HepG2 (cell line): ENCODE measurements around the gene LCORL. TPM values are rescaled to one million over a fixed set of nuclear protein-coding genes. Genes with fewer than 3 reads are reported as not detected.

Experiments
- GATAD1 ChIP-seq: IDR thresholded peaks from 2 replicates; pipeline ENCODE4 v1.6.1; 2016; ENCODE audit warnings: missing genetic modification reagents, missing compliant biosample characterization
- GPN1 ChIP-seq: sonication (generic); formaldehyde crosslinking; IDR thresholded peaks from 2 replicates; pipeline ENCODE4 v1.5.1; 2020; ENCODE audit warnings: missing genetic modification reagents, borderline replicate concordance
- MED8 ChIP-seq: sonication (generic); formaldehyde crosslinking; IDR thresholded peaks from 2 replicates; pipeline ENCODE4 v1.8.1; 2023; ENCODE audit warnings: mild to moderate bottlenecking, missing genetic modification reagents; ENCODE audit not compliant: insufficient replicate concordance
- PHF20 ChIP-seq: sonication (generic); formaldehyde crosslinking; IDR thresholded peaks from 2 replicates; pipeline ENCODE4 v1.5.0; 2020; ENCODE audit warnings: mild to moderate bottlenecking, missing genetic modification reagents
- SAFB2 ChIP-seq: sonication (generic); formaldehyde crosslinking; IDR thresholded peaks from 2 replicates; pipeline ENCODE4 v1.5.1; 2020; ENCODE audit warnings: missing genetic modification reagents, low read depth, mild to moderate bottlenecking, borderline replicate concordance
- SAP130 ChIP-seq: IDR thresholded peaks from 2 replicates; pipeline ENCODE4 v1.6.1; 2016; ENCODE audit warnings: low read depth
- SMYD3 ChIP-seq: sonication (generic); formaldehyde crosslinking; IDR thresholded peaks from 2 replicates; pipeline ENCODE4 v1.8.1; 2023; ENCODE audit warnings: mild to moderate bottlenecking, missing genetic modification reagents
- ZBTB21 ChIP-seq: sonication (generic); formaldehyde crosslinking; IDR thresholded peaks from 2 replicates; pipeline ENCODE4 v1.4.0; 2020; ENCODE audit warnings: missing genetic modification reagents
- ZBTB7A ChIP-seq: sonication (generic); formaldehyde crosslinking; IDR thresholded peaks from 2 replicates; pipeline ENCODE4 v1.8.0; 2022; ENCODE audit warnings: mild to moderate bottlenecking, missing genetic modification reagents
- ZIK1 ChIP-seq: sonication (generic); formaldehyde crosslinking; IDR thresholded peaks from 2 replicates; pipeline ENCODE4 v1.5.0; 2020; ENCODE audit warnings: mild to moderate bottlenecking, low read depth, missing genetic modification reagents, borderline replicate concordance
- ZNF34 ChIP-seq: sonication (generic); formaldehyde crosslinking; IDR thresholded peaks from 2 replicates; pipeline ENCODE4 v1.4.0; 2020; ENCODE audit warnings: mild to moderate bottlenecking, missing genetic modification reagents, borderline replicate concordance
- ZNF605 ChIP-seq: sonication (generic); formaldehyde crosslinking; IDR thresholded peaks from 2 replicates; pipeline ENCODE4 v1.8.0; 2022; ENCODE audit warnings: mild to moderate bottlenecking, missing genetic modification reagents
- ZNF629 ChIP-seq: sonication (generic); formaldehyde crosslinking; conservative IDR thresholded peaks from 2 replicates; pipeline ENCODE4 v1.5.0; 2020; ENCODE audit warnings: missing genetic modification reagents
- polyA plus RNA-seq, 8 experiments: library from polyadenylated mRNA; depleted of rRNA in 3 of 8; stranded (reverse) in 7 of 8; unstranded in 1 of 8; fragments of >200 nt; fragmentation: Illumina TruSeq in 4 of 8; extraction: Trizol in 4 of 8; gene quantifications; 2 replicates each; pipeline versions ENCODE4 v1.2.1 to v1.2.3, GENCODE V29; 2011 to 2016; ENCODE audit warnings: low read depth in 4 of 8, missing spikeins in 1 of 8, mixed read lengths in 1 of 8; ENCODE audit not compliant: insufficient read depth in 1 of 8
- total RNA-seq, 5 experiments: library from RNA; depleted of rRNA; stranded (reverse); fragments of >200 nt; fragmentation: Illumina TruSeq; extraction: Trizol; gene quantifications; 2 replicates each; pipeline ENCODE4 v1.2.3, GENCODE V29; 2016; ENCODE audit warnings: low read depth in 1 of 5
- TF ChIP-seq, protein P1 (sequence below): sonication (generic); formaldehyde crosslinking; conservative IDR thresholded peaks from 2 replicates; pipeline ENCODE4 v1.8.1; 2023; ENCODE audit warnings: missing genetic modification reagents
- TF ChIP-seq, protein P2 (sequence below): sonication (generic); formaldehyde crosslinking; IDR thresholded peaks from 2 replicates; pipeline ENCODE4 v1.4.0; 2020; ENCODE audit warnings: missing genetic modification reagents
- TF ChIP-seq, protein P3 (sequence below): IDR thresholded peaks from 2 replicates; pipeline ENCODE4 v1.6.1; 2016; ENCODE audit warnings: missing genetic modification reagents, missing compliant biosample characterization
- TF ChIP-seq, protein P4 (sequence below): sonication (generic); formaldehyde crosslinking; IDR thresholded peaks from 2 replicates; pipeline ENCODE4 v1.5.0; 2020; ENCODE audit warnings: missing genetic modification reagents, mild to moderate bottlenecking, borderline replicate concordance
- TF ChIP-seq, protein P5 (sequence below): fragments of 450-650 bp; IDR thresholded peaks from 2 replicates; pipeline ENCODE4 v1.6.1; 2017
- TF ChIP-seq, protein P6 (sequence below): sonication (generic); formaldehyde crosslinking; IDR thresholded peaks from 2 replicates; pipeline ENCODE4 v1.5.0; 2020; ENCODE audit warnings: missing genetic modification reagents, mild to moderate bottlenecking, borderline replicate concordance

The LCORL gene
- total and polyA plus RNA-seq, 2 of the 13 experiments (the other 11 are each of a cell fraction or from before 2014, with no cell fraction given): 5.3 to 14.5 TPM

DNA sequence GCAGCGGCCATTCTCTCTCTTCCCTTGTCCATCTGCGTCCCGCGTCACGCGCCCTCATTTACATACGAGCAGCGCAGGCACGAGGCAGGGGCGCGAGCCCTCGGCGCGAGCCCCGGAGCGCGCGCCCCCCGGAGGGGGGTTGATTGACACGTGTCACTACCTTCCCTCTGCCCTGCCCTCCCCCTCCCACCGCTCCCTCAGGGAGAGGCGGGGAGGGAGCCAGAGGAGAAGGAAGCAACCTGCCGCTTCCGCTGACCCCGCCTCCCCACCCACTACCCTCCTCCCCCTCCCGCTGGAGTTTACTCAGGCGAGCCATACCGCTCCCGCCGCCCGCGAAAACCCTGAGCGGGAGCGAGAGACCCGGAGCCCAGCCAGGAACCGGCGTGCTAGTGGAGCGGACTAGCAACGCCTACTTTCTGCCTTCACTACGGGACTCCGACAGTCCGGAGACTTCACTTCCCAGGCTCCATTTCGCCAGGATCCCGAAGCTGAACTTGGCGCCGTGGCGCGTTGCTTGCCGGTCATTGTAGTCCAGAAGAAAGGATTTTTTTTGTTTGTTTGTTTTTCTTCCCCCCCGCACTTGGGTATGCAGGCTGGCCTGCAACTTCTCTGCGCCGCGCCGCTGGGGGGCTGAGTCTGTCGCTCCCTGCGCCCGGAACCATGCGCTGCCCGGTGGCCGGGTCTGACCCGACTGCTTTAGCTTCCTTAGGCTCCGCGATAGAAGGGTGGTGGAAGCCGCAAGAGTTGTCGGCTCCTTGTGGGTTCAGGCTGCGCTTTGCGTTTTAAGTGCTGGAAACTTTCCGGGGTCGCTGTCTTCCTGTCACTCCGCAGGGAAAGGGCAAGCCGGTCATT is at the start of gene LCORL (continued):
- TF ChIP-seq, protein P1, sequence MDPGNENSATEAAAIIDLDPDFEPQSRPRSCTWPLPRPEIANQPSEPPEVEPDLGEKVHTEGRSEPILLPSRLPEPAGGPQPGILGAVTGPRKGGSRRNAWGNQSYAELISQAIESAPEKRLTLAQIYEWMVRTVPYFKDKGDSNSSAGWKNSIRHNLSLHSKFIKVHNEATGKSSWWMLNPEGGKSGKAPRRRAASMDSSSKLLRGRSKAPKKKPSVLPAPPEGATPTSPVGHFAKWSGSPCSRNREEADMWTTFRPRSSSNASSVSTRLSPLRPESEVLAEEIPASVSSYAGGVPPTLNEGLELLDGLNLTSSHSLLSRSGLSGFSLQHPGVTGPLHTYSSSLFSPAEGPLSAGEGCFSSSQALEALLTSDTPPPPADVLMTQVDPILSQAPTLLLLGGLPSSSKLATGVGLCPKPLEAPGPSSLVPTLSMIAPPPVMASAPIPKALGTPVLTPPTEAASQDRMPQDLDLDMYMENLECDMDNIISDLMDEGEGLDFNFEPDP (CRISPR knock-in tag): no peak
- no peak for TF ChIP-seq GPN1 (CRISPR knock-in tag)
- TF ChIP-seq ZBTB21 (CRISPR knock-in tag): peak; percentile 24; the same call in 1 of the 2 replicates
- TF ChIP-seq, protein P2, sequence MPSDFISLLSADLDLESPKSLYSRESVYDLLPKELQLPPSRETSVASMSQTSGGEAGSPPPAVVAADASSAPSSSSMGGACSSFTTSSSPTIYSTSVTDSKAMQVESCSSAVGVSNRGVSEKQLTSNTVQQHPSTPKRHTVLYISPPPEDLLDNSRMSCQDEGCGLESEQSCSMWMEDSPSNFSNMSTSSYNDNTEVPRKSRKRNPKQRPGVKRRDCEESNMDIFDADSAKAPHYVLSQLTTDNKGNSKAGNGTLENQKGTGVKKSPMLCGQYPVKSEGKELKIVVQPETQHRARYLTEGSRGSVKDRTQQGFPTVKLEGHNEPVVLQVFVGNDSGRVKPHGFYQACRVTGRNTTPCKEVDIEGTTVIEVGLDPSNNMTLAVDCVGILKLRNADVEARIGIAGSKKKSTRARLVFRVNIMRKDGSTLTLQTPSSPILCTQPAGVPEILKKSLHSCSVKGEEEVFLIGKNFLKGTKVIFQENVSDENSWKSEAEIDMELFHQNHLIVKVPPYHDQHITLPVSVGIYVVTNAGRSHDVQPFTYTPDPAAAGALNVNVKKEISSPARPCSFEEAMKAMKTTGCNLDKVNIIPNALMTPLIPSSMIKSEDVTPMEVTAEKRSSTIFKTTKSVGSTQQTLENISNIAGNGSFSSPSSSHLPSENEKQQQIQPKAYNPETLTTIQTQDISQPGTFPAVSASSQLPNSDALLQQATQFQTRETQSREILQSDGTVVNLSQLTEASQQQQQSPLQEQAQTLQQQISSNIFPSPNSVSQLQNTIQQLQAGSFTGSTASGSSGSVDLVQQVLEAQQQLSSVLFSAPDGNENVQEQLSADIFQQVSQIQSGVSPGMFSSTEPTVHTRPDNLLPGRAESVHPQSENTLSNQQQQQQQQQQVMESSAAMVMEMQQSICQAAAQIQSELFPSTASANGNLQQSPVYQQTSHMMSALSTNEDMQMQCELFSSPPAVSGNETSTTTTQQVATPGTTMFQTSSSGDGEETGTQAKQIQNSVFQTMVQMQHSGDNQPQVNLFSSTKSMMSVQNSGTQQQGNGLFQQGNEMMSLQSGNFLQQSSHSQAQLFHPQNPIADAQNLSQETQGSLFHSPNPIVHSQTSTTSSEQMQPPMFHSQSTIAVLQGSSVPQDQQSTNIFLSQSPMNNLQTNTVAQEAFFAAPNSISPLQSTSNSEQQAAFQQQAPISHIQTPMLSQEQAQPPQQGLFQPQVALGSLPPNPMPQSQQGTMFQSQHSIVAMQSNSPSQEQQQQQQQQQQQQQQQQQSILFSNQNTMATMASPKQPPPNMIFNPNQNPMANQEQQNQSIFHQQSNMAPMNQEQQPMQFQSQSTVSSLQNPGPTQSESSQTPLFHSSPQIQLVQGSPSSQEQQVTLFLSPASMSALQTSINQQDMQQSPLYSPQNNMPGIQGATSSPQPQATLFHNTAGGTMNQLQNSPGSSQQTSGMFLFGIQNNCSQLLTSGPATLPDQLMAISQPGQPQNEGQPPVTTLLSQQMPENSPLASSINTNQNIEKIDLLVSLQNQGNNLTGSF: no peak
- no peak for TF ChIP-seq MED8 (CRISPR knock-in tag)
- TF ChIP-seq, protein P3, sequence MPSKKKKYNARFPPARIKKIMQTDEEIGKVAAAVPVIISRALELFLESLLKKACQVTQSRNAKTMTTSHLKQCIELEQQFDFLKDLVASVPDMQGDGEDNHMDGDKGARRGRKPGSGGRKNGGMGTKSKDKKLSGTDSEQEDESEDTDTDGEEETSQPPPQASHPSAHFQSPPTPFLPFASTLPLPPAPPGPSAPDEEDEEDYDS: no peak
- TF ChIP-seq, protein P4, sequence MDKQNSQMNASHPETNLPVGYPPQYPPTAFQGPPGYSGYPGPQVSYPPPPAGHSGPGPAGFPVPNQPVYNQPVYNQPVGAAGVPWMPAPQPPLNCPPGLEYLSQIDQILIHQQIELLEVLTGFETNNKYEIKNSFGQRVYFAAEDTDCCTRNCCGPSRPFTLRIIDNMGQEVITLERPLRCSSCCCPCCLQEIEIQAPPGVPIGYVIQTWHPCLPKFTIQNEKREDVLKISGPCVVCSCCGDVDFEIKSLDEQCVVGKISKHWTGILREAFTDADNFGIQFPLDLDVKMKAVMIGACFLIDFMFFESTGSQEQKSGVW (CRISPR knock-in tag): no peak
- TF ChIP-seq ZIK1: no peak
- TF ChIP-seq GATAD1: peak; percentile 56; the same call in 1 of the 2 replicates
- no peak for TF ChIP-seq ZNF605 (CRISPR knock-in tag)
- 0 out of 2 replicates have a peak, but pooled peaks have one; percentile 69 for TF ChIP-seq SMYD3 (CRISPR knock-in tag)
- no peak; the same call in 1 of the 2 replicates for TF ChIP-seq ZBTB7A (CRISPR knock-in tag)
- TF ChIP-seq PHF20: peak; percentile 42; the same call in 1 of the 2 replicates
- TF ChIP-seq, protein P5, sequence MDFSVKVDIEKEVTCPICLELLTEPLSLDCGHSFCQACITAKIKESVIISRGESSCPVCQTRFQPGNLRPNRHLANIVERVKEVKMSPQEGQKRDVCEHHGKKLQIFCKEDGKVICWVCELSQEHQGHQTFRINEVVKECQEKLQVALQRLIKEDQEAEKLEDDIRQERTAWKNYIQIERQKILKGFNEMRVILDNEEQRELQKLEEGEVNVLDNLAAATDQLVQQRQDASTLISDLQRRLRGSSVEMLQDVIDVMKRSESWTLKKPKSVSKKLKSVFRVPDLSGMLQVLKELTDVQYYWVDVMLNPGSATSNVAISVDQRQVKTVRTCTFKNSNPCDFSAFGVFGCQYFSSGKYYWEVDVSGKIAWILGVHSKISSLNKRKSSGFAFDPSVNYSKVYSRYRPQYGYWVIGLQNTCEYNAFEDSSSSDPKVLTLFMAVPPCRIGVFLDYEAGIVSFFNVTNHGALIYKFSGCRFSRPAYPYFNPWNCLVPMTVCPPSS: no peak
- TF ChIP-seq, protein P6, sequence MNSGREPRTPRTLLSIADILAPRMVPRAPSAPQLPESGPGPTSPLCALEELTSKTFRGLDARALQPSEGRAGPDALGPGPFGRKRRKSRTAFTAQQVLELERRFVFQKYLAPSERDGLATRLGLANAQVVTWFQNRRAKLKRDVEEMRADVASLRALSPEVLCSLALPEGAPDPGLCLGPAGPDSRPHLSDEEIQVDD (CRISPR knock-in tag): no peak
- TF ChIP-seq ZNF34 (CRISPR knock-in tag): no peak
- TF ChIP-seq SAFB2 (CRISPR knock-in tag): no peak
- TF ChIP-seq SAP130 (CRISPR knock-in tag): peak; percentile 83
- no peak for TF ChIP-seq ZNF629 (CRISPR knock-in tag)
